ENCODE data around the gene MACROD2.
"Not testable (repeated sequence)": the region's sequence is repeated elsewhere in the genome, so short reads cannot be mapped to it uniquely, and the experiment has no call there.

DNA sequence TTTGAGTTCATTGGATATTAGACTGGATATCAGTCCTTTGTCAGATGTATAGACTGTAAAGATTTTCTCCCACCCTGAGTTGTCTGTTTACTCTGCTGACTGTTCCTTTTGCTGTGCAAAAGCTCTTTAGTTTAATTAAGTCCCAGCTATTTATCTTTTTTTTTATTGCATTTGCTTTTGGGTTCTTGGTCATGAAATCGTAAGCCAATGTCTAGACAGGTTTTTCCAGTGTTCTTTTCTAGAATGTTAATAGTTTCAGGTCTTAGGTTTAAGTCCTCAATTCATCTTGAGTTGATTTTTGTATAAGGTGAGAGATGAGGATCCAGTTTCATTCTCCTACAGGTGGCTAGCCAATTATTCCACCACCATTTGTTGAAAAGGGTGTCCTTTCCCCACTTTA is 220.6 kb downstream of the MACROD2 start:
- not testable (repeated sequence) for TF ChIP-seq KDM1A (IDR thresholded peaks at IDR 0.05; ENCODE audit: low read depth); POLR2A (IDR thresholded peaks at IDR 0.05; ENCODE audit: low read length); RNF2 (IDR thresholded peaks at IDR 0.05; ENCODE audit: borderline replicate concordance, low read depth); CEBPB (IDR thresholded peaks at IDR 0.05); CBX8 (IDR thresholded peaks at IDR 0.05); RARB (CRISPR knock-in tag; IDR thresholded peaks at IDR 0.05); EHF (CRISPR knock-in tag; IDR thresholded peaks at IDR 0.05); EP300 (IDR thresholded peaks at IDR 0.05)
- TF ChIP-seq, protein P1, sequence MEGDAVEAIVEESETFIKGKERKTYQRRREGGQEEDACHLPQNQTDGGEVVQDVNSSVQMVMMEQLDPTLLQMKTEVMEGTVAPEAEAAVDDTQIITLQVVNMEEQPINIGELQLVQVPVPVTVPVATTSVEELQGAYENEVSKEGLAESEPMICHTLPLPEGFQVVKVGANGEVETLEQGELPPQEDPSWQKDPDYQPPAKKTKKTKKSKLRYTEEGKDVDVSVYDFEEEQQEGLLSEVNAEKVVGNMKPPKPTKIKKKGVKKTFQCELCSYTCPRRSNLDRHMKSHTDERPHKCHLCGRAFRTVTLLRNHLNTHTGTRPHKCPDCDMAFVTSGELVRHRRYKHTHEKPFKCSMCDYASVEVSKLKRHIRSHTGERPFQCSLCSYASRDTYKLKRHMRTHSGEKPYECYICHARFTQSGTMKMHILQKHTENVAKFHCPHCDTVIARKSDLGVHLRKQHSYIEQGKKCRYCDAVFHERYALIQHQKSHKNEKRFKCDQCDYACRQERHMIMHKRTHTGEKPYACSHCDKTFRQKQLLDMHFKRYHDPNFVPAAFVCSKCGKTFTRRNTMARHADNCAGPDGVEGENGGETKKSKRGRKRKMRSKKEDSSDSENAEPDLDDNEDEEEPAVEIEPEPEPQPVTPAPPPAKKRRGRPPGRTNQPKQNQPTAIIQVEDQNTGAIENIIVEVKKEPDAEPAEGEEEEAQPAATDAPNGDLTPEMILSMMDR (IDR thresholded peaks at IDR 0.05) = not testable (repeated sequence)
- TF ChIP-seq, protein P2, sequence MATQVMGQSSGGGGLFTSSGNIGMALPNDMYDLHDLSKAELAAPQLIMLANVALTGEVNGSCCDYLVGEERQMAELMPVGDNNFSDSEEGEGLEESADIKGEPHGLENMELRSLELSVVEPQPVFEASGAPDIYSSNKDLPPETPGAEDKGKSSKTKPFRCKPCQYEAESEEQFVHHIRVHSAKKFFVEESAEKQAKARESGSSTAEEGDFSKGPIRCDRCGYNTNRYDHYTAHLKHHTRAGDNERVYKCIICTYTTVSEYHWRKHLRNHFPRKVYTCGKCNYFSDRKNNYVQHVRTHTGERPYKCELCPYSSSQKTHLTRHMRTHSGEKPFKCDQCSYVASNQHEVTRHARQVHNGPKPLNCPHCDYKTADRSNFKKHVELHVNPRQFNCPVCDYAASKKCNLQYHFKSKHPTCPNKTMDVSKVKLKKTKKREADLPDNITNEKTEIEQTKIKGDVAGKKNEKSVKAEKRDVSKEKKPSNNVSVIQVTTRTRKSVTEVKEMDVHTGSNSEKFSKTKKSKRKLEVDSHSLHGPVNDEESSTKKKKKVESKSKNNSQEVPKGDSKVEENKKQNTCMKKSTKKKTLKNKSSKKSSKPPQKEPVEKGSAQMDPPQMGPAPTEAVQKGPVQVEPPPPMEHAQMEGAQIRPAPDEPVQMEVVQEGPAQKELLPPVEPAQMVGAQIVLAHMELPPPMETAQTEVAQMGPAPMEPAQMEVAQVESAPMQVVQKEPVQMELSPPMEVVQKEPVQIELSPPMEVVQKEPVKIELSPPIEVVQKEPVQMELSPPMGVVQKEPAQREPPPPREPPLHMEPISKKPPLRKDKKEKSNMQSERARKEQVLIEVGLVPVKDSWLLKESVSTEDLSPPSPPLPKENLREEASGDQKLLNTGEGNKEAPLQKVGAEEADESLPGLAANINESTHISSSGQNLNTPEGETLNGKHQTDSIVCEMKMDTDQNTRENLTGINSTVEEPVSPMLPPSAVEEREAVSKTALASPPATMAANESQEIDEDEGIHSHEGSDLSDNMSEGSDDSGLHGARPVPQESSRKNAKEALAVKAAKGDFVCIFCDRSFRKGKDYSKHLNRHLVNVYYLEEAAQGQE (IDR thresholded peaks at IDR 0.05) = not testable (repeated sequence)
- TF ChIP-seq, protein P3, sequence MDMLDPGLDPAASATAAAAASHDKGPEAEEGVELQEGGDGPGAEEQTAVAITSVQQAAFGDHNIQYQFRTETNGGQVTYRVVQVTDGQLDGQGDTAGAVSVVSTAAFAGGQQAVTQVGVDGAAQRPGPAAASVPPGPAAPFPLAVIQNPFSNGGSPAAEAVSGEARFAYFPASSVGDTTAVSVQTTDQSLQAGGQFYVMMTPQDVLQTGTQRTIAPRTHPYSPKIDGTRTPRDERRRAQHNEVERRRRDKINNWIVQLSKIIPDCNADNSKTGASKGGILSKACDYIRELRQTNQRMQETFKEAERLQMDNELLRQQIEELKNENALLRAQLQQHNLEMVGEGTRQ (IDR thresholded peaks at IDR 0.05) = not testable (repeated sequence)

All from A549 (cell line).